Activated CD4-positive, alpha-beta memory T cell treated with anti-CD3 and anti-CD28 coated beads, Interleukin-2, amount 10 ng/mL, durations not matched to agents 7 days and 5 days (primary cell): Measurements from ENCODE around the gene TTC9. TPM values are rescaled to one million over a fixed set of nuclear protein-coding genes. Genes with fewer than 3 reads are reported as not detected.

Experiments
- CTCF ChIA-PET: fragments of 350-600 bp; sonication (Branson Sonifier 250); formaldehyde crosslinking; loops from one replicate; lab custom pipeline; 2021; ENCODE audit warnings: antibody characterized with exemption, inconsistent platforms; lab: Charles Lee
- POLR2A ChIA-PET: fragments of 350-600 bp; sonication (Branson Sonifier 250); formaldehyde crosslinking; loops from one replicate; lab custom pipeline; 2021; ENCODE audit warnings: antibody characterized with exemption; lab: Charles Lee
- DNase-seq: peaks from one replicate; pipeline ENCODE4 v3.0.0-alpha.2; 2020
- H3K27ac Mint-ChIP-seq: one replicate; pipeline ENCODE4 v1.8.0; 2021; ENCODE audit warnings: mild to moderate bottlenecking, mixed read lengths
- H3K27me3 Mint-ChIP-seq: one replicate; pipeline ENCODE4 v1.8.0; 2021; ENCODE audit warnings: mixed read lengths
- H3K36me3 Mint-ChIP-seq: one replicate; pipeline ENCODE4 v1.8.0; 2021; ENCODE audit warnings: low read depth, mixed read lengths
- H3K4me1 Mint-ChIP-seq: one replicate; pipeline ENCODE4 v1.8.0; 2021; ENCODE audit warnings: mixed read lengths
- H3K4me3 Mint-ChIP-seq: one replicate; pipeline ENCODE4 v1.8.0; 2021; ENCODE audit warnings: mild to moderate bottlenecking, mixed read lengths
- H3K9me3 Mint-ChIP-seq: one replicate; pipeline ENCODE4 v1.8.0; 2021; ENCODE audit warnings: mixed read lengths
- total RNA-seq, 2 experiments: library from RNA; stranded (reverse); gene quantifications; one replicate each; pipeline ENCODE4 v1.2.3, GENCODE V29; 2021

TTC9 gene
- total RNA-seq, 2 experiments from 2014 or later = 14.1 to 14.7 TPM

DNA sequence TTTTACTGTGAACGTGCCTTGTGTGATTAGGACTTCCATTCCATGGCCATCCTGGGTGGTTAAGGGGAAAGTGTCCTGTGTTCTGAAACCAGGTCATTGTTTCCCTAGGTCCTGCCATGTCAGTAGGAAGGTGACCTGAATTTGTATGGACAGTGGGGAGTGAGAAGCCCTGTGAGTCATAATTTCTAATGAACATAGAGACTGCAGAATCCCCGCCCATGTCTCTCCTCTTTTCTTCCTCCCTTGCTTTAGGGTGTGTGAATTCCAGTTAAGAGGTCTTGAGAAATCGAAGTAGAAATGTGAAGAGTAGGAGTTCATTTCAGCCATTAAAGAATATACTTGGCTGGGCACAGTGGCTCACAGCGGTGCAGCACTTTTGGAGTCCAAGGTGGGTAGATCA is 8.1 kb downstream of the TTC9 start:
- POLR2A ChIA-PET = no interaction called here

DNA sequence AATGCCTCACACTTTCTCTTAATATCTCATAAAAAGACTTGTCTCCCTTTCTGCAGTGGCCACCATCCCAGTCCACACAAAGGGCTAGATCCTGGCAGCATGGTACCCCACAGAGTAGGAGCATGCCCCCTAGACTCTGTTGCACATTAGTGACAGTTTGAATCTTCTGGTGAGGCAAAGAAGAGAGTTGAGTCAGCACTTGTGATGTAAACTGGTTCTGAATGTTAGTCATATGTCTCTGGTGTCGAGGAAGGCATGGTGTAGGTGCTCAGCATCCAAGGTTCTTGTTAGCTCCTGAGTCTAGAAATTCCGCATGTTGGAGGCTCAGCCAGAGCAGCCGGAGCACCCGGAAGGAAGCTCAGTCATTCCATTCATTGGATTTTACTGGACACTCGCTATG is 9.8 kb downstream of the TTC9 start:
- Mint-ChIP-seq H3K36me3 (peaks cover 67% of the 10 kb centered on the region), H3K27me3 (no peaks in the 10 kb centered on the region), H3K27ac (peak overlapping the region; percentile 67), H3K9me3 (no peaks in the 10 kb centered on the region), H3K4me1 (peaks cover 77% of the 10 kb centered on the region), H3K4me3 (no peak overlapping the region)
- no peak for DNase-seq
- ChIA-PET POLR2A (interaction anchor here (0.8 to 12.2 kb wide), 2 partner anchors 8 to 157 kb away, joined by 3 to 192 read pairs; partner anchors contain the start of gene TTC9), CTCF (interaction anchor here (1.4 kb wide), 1 partner anchor 10 kb away, joined by 3 read pairs; no protein-coding TSS in a partner anchor)

More for the DNA sequence above, 8.1 kb downstream of the TTC9 start:
- DNase-seq = no peak
- peaks cover 64% of the 10 kb centered on the region for H3K36me3 Mint-ChIP-seq
- H3K4me1 Mint-ChIP-seq = peaks cover 77% of the 10 kb centered on the region
- CTCF ChIA-PET = no interaction called here
- H3K4me3 Mint-ChIP-seq = no peak overlapping the region
- no peaks in the 10 kb centered on the region for H3K9me3 Mint-ChIP-seq
- no peaks in the 10 kb centered on the region for H3K27me3 Mint-ChIP-seq
- H3K27ac Mint-ChIP-seq = no peak overlapping the region

DNA sequence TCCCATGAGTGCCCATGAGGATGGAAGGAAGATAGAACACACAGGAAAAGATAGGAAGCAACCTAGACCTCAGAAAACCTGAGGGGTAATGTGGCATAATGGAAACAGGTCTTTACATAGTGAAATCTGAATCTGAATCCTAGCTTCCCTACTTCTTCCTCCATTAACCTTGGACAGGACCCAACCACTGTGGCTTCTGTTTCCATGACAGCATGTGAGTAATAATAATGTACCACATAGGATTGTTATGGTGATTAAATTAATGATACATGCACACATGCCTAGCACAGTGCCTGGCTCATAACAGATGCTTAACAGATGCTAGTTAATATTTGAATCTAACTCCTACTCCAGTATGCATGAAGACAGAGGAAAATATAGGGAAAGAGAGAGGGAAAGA is 11.2 kb downstream of the TTC9 start:
- DNase-seq = no peak
- CTCF ChIA-PET = interaction anchor here (1.4 kb wide), 1 partner anchor 8 kb away, joined by 3 read pairs; no protein-coding TSS in a partner anchor
- H3K9me3 Mint-ChIP-seq = no peaks in the 10 kb centered on the region
- H3K36me3 Mint-ChIP-seq = peaks cover 66% of the 10 kb centered on the region
- no peak overlapping the region for H3K4me3 Mint-ChIP-seq
- no peaks in the 10 kb centered on the region for H3K27me3 Mint-ChIP-seq
- peak overlapping the region; percentile 60 for H3K27ac Mint-ChIP-seq
- peaks cover 77% of the 10 kb centered on the region for H3K4me1 Mint-ChIP-seq
- POLR2A ChIA-PET = interaction anchor here (12.2 kb wide), 1 partner anchor 9 kb away, joined by 192 read pairs; the partner anchor contains the start of gene TTC9

DNA sequence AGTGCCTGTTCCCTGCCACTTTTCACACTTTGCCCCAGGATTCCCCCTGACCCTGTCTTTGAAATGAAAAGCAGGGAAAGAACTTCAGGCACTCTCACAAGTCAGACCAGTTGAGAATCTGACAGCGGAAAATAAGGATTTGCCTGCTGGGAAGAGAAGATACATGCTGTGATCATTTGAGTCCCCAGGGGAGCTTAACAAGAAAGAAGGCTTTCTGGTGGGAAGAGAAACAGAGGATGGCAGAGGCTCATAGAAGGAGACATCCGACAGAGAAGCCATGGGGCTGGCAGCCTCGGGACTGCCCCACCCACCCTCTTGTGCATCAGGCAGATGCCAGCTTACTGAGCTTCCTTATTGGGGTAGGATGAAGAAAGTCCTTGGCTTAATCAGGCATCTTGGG is 11.9 kb downstream of the TTC9 start:
- ChIA-PET CTCF (interaction anchor here (0.7 to 2.4 kb wide), 2 partner anchors 9 to 11 kb away, joined by 5 to 14 read pairs; partner anchors contain the start of gene TTC9), POLR2A (interaction anchor here (0.9 to 12.2 kb wide), 3 partner anchors 10 to 886 kb away, joined by 3 to 192 read pairs (median 14); partner anchors contain the start of genes MAP3K9 and TTC9)
- Mint-ChIP-seq H3K4me1 (peaks cover 82% of the 10 kb centered on the region), H3K27me3 (no peaks in the 10 kb centered on the region), H3K36me3 (peaks cover 62% of the 10 kb centered on the region), H3K4me3 (no peak overlapping the region), H3K9me3 (no peaks in the 10 kb centered on the region), H3K27ac (peak overlapping the region; percentile 100)
- DNase-seq = no peak

DNA sequence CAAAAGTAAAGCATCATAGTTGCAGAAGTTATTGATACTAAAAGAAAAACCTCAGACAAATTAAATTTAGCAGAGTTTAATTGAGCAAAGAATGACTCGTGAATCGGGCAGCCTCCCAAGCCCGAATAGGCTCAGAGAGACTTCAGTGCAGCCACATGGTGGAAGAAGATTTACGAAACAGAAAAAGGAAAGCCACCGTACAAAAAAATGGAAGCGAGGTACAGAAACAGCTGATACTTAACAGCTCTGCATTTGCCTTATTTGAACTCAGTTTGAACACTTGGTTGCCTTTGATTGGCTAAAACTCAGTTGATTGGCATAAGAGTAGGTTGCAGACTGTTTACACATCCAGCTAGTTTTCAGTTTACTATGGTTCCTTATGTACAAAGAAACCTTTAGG is 12.9 kb downstream of the TTC9 start:
- Mint-ChIP-seq H3K4me1 (peaks cover 90% of the 10 kb centered on the region), H3K36me3 (peaks cover 55% of the 10 kb centered on the region), H3K4me3 (peak overlapping the region; percentile 76), H3K9me3 (no peaks in the 10 kb centered on the region), H3K27me3 (no peaks in the 10 kb centered on the region), H3K27ac (peak overlapping the region; percentile 100)
- POLR2A ChIA-PET = interaction anchor here (0.8 to 12.2 kb wide), 6 partner anchors 11 to 1256 kb away, joined by 3 to 192 read pairs (median 4); partner anchors contain the start of genes ERH, MAP3K9, SLC39A9 and TTC9
- CTCF ChIA-PET = interaction anchor here (0.6 to 2.4 kb wide), 5 partner anchors 8 to 54 kb away, joined by 3 to 14 read pairs (median 5); partner anchors contain the start of gene TTC9
- no peak for DNase-seq

DNA sequence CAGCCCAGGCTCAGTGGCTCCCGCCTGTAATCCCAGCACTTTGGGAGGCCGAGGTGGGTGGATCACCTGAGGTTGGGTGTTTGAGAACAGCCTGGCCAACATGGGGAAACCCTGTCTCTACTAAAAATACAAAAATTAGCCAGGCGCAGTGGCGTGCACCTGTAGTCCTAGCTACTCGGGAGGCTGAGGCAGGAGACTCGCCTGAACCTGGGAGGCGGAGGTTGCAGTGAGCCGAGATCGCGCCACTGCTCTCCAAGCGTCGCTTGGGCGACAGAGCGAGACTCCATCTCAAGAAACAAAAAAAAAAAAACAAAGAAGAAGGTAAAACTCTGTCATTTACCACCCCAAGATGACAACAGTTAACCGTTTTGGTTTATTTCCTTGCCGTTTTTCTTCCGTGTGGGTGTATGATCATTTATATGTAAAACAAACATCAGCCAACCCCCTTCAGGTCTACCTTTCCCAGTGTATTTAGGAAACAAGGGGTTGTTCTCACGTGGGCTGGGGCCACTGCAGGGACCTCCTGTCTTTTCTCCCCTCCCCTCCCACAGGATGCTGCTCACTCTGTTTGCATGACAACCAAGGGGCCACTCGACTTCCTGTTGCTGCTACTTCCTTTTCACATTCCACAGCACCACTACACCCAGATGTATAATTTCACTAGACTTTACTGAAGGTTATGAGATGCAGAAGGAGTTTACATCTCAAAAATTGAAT is 13.6 kb downstream of the TTC9 start:
- peak overlapping the region; percentile 100 for H3K27ac Mint-ChIP-seq
- peaks cover 93% of the 10 kb centered on the region for H3K4me1 Mint-ChIP-seq
- H3K36me3 Mint-ChIP-seq = peaks cover 50% of the 10 kb centered on the region
- ChIA-PET POLR2A (interaction anchor here (0.7 to 12.2 kb wide), 6 partner anchors 12 to 1257 kb away, joined by 3 to 192 read pairs (median 4); partner anchors contain the start of genes ERH, MAP3K9, SLC39A9 and TTC9), CTCF (interaction anchor here (0.6 to 2.4 kb wide), 4 partner anchors 9 to 55 kb away, joined by 3 to 14 read pairs (median 4); partner anchors contain the start of gene TTC9)
- peak overlapping the region; percentile 76 for H3K4me3 Mint-ChIP-seq
- DNase-seq = peak; percentile 81
- no peaks in the 10 kb centered on the region for H3K9me3 Mint-ChIP-seq
- H3K27me3 Mint-ChIP-seq = no peaks in the 10 kb centered on the region

DNA sequence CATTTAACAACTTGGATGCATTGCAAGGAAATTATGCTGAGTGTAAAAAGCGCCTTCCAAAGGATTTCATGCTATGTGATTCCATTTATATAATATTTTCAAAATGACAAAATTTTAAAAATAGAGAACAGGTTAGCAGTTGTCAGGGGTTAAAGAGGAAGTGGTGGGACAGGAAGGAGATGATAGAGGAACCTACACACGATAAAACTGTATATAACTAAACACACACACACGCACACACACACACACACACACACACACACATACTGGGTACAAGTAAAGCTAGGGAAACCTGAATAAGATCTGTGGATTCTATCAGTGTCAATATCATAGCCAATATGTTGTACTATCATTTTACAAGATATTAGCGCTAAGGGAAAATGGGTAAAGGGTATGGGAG is 17.2 kb downstream of the TTC9 start:
- peaks cover 88% of the 10 kb centered on the region for H3K4me1 Mint-ChIP-seq
- peaks cover 36% of the 10 kb centered on the region for H3K36me3 Mint-ChIP-seq
- ChIA-PET POLR2A (interaction anchor here (0.7 to 12.2 kb wide), 4 partner anchors 11 to 150 kb away, joined by 3 to 192 read pairs (median 6); partner anchors contain the start of genes MAP3K9 and TTC9), CTCF (interaction anchor here (1.7 kb wide), 1 partner anchor 18 kb away, joined by 5 read pairs; no protein-coding TSS in a partner anchor)
- H3K9me3 Mint-ChIP-seq = no peaks in the 10 kb centered on the region
- no peak overlapping the region for H3K4me3 Mint-ChIP-seq
- no peak for DNase-seq
- H3K27ac Mint-ChIP-seq = peak overlapping the region; percentile 71
- no peaks in the 10 kb centered on the region for H3K27me3 Mint-ChIP-seq

DNA sequence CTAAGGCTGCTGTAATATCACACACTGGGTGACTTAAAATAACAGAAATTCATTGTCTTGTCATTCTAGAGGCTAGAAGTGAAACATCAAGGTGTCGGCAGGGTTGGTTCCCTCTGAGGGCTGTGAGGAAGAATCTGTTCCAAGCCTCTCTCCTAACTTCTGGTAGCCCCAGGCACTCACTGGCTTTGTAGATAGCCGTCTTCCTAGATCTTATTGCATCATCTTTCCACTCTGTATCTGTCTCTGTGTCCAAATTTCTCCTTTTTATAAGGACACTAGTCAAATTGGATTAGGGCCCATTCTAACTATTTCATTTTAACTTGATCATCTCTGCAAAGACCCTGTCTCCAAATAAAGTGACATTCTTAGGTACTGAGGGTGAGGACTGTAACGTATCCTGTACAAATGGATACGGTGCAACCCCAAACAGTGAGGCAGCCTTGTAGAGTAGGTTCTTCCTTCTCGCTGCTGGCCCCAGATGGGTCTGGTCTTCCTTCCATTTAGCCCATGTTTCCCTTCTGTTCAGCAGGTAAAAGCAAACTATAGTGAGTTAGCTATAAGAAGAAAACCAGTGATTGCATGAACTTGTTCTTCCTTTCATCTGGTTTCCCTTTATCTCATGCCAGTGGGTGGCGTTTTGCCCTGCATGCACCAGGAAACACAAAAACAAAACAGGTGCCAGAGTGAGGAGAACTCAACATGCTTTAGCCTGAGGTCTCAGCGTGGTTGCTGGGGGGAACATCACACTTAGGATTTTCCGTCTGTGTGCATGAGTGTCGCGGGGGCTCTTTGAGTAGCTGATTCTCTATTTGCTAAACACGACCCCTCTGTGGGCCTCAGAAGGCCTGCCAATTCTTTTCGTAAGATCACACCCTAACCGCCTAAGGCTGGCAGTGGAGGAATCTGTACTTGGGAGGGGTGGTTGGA is 19.5 kb downstream of the TTC9 start:
- ChIA-PET POLR2A (interaction anchor here (1.0 to 12.2 kb wide), 3 partner anchors 13 to 17 kb away, joined by 3 to 192 read pairs (median 4); partner anchors contain the start of gene TTC9), CTCF (interaction anchor here (1.0 to 1.4 kb wide), 4 partner anchors 9 to 321 kb away, joined by 3 to 4 read pairs (median 3); no protein-coding TSS in a partner anchor)
- Mint-ChIP-seq H3K9me3 (no peaks in the 10 kb centered on the region), H3K36me3 (peaks cover 29% of the 10 kb centered on the region), H3K4me1 (peaks cover 77% of the 10 kb centered on the region), H3K4me3 (peak overlapping the region; percentile 42), H3K27me3 (no peaks in the 10 kb centered on the region), H3K27ac (peak overlapping the region; percentile 76)
- peak; percentile 40 for DNase-seq

DNA sequence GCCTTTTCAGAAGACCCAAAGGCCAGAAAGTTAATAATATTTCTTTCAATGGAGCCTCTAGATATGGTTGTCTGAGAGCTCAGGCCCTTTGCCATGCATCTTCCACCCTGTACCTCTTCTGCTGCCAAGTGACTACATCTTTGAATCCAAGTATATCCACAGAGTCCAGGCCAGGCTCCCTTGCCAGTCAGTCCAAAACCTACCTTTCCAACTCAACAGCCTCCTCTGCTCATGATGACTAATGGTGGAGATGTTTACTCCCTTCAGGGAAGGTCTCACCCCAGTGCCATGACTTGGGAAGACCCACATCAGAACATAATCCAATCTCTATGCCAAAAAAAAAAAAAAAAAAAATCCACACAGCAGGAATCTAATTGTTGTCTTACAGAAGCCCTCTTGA is 20.4 kb downstream of the TTC9 start:
- Mint-ChIP-seq H3K4me3 (no peak overlapping the region), H3K27ac (peak overlapping the region; percentile 15), H3K4me1 (peaks cover 70% of the 10 kb centered on the region), H3K36me3 (peaks cover 28% of the 10 kb centered on the region), H3K9me3 (no peaks in the 10 kb centered on the region), H3K27me3 (no peaks in the 10 kb centered on the region)
- POLR2A ChIA-PET = interaction anchor here (12.2 kb wide), 1 partner anchor 18 kb away, joined by 192 read pairs; the partner anchor contains the start of gene TTC9
- DNase-seq = no peak
- CTCF ChIA-PET = interaction anchor here (1.4 kb wide), 1 partner anchor 320 kb away, joined by 3 read pairs; no protein-coding TSS in a partner anchor

DNA sequence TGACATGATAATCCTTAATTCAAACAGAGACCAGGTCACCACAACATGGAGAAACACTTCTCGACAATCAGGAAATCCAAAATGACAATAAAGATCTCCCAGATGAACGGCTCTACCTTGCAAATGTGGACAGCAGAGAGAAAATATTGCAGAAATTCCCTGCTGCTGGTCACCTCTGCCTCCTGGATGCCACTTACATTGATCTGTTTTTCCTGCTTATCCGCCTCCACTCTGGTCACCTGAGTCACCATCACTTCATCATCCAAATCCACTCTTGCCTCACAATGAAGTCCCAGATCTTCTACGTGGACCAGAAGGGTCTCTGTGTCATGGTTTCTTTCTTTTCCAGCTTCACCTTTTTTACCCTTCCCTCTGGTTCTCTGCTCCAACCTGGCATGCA is 21.1 kb downstream of the TTC9 start:
- H3K4me3 Mint-ChIP-seq = no peak overlapping the region
- peaks cover 67% of the 10 kb centered on the region for H3K4me1 Mint-ChIP-seq
- peaks cover 30% of the 10 kb centered on the region for H3K36me3 Mint-ChIP-seq
- no peaks in the 10 kb centered on the region for H3K27me3 Mint-ChIP-seq
- ChIA-PET CTCF (no interaction called here), POLR2A (interaction anchor here (1.0 kb wide), 1 partner anchor 20 kb away, joined by 3 read pairs; no protein-coding TSS in a partner anchor)
- no peak for DNase-seq
- no peak overlapping the region for H3K27ac Mint-ChIP-seq
- H3K9me3 Mint-ChIP-seq = no peaks in the 10 kb centered on the region

DNA sequence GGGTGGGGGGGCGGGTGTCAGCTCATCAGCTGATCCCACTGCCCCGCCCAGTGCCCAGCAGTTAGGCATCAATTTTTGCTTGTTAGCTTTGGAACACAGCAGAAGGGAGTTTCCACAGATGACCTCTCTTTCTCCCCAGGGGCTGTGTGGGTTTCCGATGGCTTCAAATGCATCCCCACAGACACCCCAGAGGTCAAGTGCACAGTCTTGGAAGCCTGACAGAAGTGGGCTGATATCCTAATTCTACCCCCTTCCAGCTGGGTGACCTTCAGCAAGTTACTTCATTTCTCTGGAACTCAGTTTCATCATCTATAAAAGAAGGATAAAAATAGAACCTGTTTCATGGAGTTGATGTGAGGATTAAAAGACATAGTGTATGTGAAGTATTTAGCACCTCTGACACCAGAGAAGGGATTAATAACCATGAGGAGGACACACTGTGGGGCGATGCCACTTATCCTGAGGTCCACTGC is 22.0 kb downstream of the TTC9 start:
- Mint-ChIP-seq H3K4me3 (no peak overlapping the region), H3K27ac (no peak overlapping the region), H3K9me3 (no peaks in the 10 kb centered on the region), H3K4me1 (peaks cover 57% of the 10 kb centered on the region), H3K27me3 (no peaks in the 10 kb centered on the region), H3K36me3 (peaks cover 36% of the 10 kb centered on the region)
- CTCF ChIA-PET = no interaction called here
- POLR2A ChIA-PET = interaction anchor here (1.0 kb wide), 1 partner anchor 21 kb away, joined by 3 read pairs; no protein-coding TSS in a partner anchor
- DNase-seq = no peak
